B cell (primary cell): ENCODE results near the gene SLC17A1. TPM values are rescaled to one million over a fixed set of nuclear protein-coding genes. Genes with fewer than 3 reads are reported as not detected.

Source experiments
- ATAC-seq: fragments of 200-7000 bp; cut with Tn5 transposase; one replicate; pipeline ENCODE4 v1.10.0; 2021; ENCODE audit warnings: low read depth, mild to moderate bottlenecking, moderate number of reproducible peaks, moderate library complexity
- CTCF ChIA-PET: fragments of 350-600 bp; sonication (Branson Sonifier 250); formaldehyde crosslinking; loops from one replicate; lab custom pipeline; 2021; ENCODE audit warnings: antibody characterized with exemption, inconsistent platforms; lab: Charles Lee
- POLR2A ChIA-PET: fragments of 350-600 bp; sonication (Branson Sonifier 250); formaldehyde crosslinking; loops from one replicate; lab custom pipeline; 2021; ENCODE audit warnings: antibody characterized with exemption; lab: Charles Lee
- DNase-seq: peaks from one replicate; pipeline ENCODE4 v3.0.0; 2013
- H2AFZ ChIP-seq: 2 replicates; pipeline ENCODE4 v1.6.1; 2012; ENCODE audit warnings: mild to moderate bottlenecking, low read depth, low read length; ENCODE audit not compliant: insufficient read depth, poor library complexity, severe bottlenecking
- H3K27ac ChIP-seq, 2 donors: 1 replicate in 1 of 2; 2 replicates in 1 of 2; pipeline ENCODE4 v1.5.1; 2012 to 2013; ENCODE audit warnings: low read length in 2 of 2, mild to moderate bottlenecking in 2 of 2, moderate library complexity in 1 of 2
- H3K27me3 ChIP-seq, 4 experiments: fragments of 200-600 bp in 1 of 4; sonication (generic) in 1 of 4; replicated peaks in 1 of 4; 1 replicate in 2 of 4; 2 replicates in 2 of 4; pipeline versions ENCODE4 v1.6.1 to v1.7.0; 2013 to 2016; ENCODE audit warnings: low read length in 3 of 4, mild to moderate bottlenecking in 2 of 4, mixed read lengths in 1 of 4, moderate library complexity in 1 of 4; ENCODE audit not compliant: insufficient read depth in 4 of 4, control insufficient read depth in 3 of 4; ENCODE audit errors: control extremely low read depth in 1 of 4
- H3K36me3 ChIP-seq, 2 experiments: replicated peaks in 1 of 2; 1 replicate in 1 of 2; 2 replicates in 1 of 2; pipeline versions ENCODE4 v1.6.1 to v1.7.1; 2013; ENCODE audit warnings: low read length in 1 of 2; ENCODE audit not compliant: insufficient read depth in 2 of 2, control insufficient read depth in 1 of 2; ENCODE audit errors: control extremely low read depth in 1 of 2, extremely low read depth in 1 of 2
- H3K4me1 ChIP-seq, 2 donors: fragments of 200-600 bp in 1 of 2; sonication (generic) in 1 of 2; 1 replicate in 1 of 2; 2 replicates in 1 of 2; pipeline versions ENCODE4 v1.5.1 to v1.6.1; 2013 to 2017; ENCODE audit warnings: low read length in 2 of 2; ENCODE audit not compliant: control insufficient read depth in 2 of 2, insufficient read depth in 2 of 2
- H3K4me2 ChIP-seq: replicated peaks from 2 replicates; pipeline ENCODE3; 2012; ENCODE audit warnings: mild to moderate bottlenecking, low read depth, low read length; ENCODE audit not compliant: poor library complexity, severe bottlenecking
- H3K4me3 ChIP-seq, 5 experiments: fragments of 200-600 bp in 1 of 5; sonication (generic) in 1 of 5; 1 replicate in 3 of 5; 2 replicates in 2 of 5; pipeline versions ENCODE4 v1.5.1 to v1.7.0; 2011 to 2016; ENCODE audit warnings: low read length in 4 of 5, mild to moderate bottlenecking in 4 of 5, low read depth in 2 of 5, control low read depth in 1 of 5, moderate library complexity in 1 of 5; ENCODE audit not compliant: insufficient read depth in 1 of 5; ENCODE audit errors: control extremely low read depth in 1 of 5, extremely low read depth in 1 of 5
- H3K79me2 ChIP-seq: fragments of 200-600 bp; sonication (generic); one replicate; pipeline ENCODE4 v1.6.0; 2016; ENCODE audit warnings: low read length; ENCODE audit not compliant: control insufficient read depth, insufficient read depth
- H3K9ac ChIP-seq: fragments of 200-600 bp; sonication (generic); 2 replicates; pipeline ENCODE4 v1.6.1; 2017; ENCODE audit warnings: mild to moderate bottlenecking, low read length, moderate library complexity
- H3K9me3 ChIP-seq, 3 donors: one replicate each; pipeline versions ENCODE4 v1.6.1 to v1.7.1; 2013; ENCODE audit warnings: low read length in 2 of 3; ENCODE audit not compliant: control insufficient read depth in 2 of 3, insufficient read depth in 1 of 3; ENCODE audit errors: control extremely low read depth in 1 of 3
- H4K20me1 ChIP-seq: 2 replicates; pipeline ENCODE4 v1.6.0; 2012; ENCODE audit warnings: mild to moderate bottlenecking, low read length; ENCODE audit not compliant: insufficient read depth, control insufficient read depth, poor library complexity, severe bottlenecking
- H3K27ac Mint-ChIP-seq: one replicate; pipeline ENCODE4 v1.8.0; 2021; ENCODE audit warnings: mixed read lengths
- H3K27me3 Mint-ChIP-seq: one replicate; pipeline ENCODE4 v1.8.0; 2021; ENCODE audit warnings: mixed read lengths
- H3K4me1 Mint-ChIP-seq: one replicate; pipeline ENCODE4 v1.8.0; 2021; ENCODE audit warnings: mixed read lengths
- H3K4me3 Mint-ChIP-seq: one replicate; pipeline ENCODE4 v1.8.0; 2021; ENCODE audit warnings: mixed read lengths
- H3K9me3 Mint-ChIP-seq: one replicate; pipeline ENCODE4 v1.8.0; 2022; ENCODE audit warnings: mixed read lengths; ENCODE audit not compliant: insufficient read depth
- CTCF ChIP-seq: fragments of 200-600 bp; IDR thresholded peaks from one replicate; pipeline ENCODE4 v1.8.0; 2022; ENCODE audit warnings: antibody characterized with exemption, mild to moderate bottlenecking
- EZH2 ChIP-seq: IDR thresholded peaks from 2 replicates; pipeline ENCODE4 v1.6.1; 2012; ENCODE audit warnings: borderline replicate concordance, low read depth, mild to moderate bottlenecking, moderate library complexity, low read length; ENCODE audit not compliant: insufficient read depth, poor library complexity, severe bottlenecking
- WGBS: methylation state at CpG from one replicate; pipeline ENCODE4 v1.1.5; 2013; ENCODE audit warnings: missing lambda C conversion rate; ENCODE audit not compliant: insufficient coverage; 5-methylcytosine and 5-hydroxymethylcytosine counted together
- intact Hi-C: fragments of 100-400 bp; cut with micrococcal nuclease; formaldehyde crosslinking; loops from one replicate; pipeline ENCODE4 v1.10.0; 2022
- polyA minus RNA-seq: library from RNA; depleted of rRNA, polyadenylated mRNA; stranded (reverse); fragments of >200 nt; gene quantifications from 2 replicates; pipeline ENCODE4 v1.2.3, GENCODE V29; 2012
- polyA plus RNA-seq: library from polyadenylated mRNA; depleted of rRNA; stranded (reverse); fragments of >200 nt; gene quantifications from 2 replicates; pipeline ENCODE4 v1.2.3, GENCODE V29; 2012
- total RNA-seq, 2 donors: library from RNA; stranded (reverse); fragments of 120-200 nt in 1 of 2; gene quantifications; 1 replicate in 1 of 2; 2 replicates in 1 of 2; pipeline versions ENCODE4 v1.2.3 to v1.2.4, GENCODE V29; 2013 to 2022

The SLC17A1 gene
- total RNA-seq (not detected in 2 replicates), polyA plus RNA-seq (not detected in 2 replicates), polyA minus RNA-seq (not detected in 2 replicates)
- not detected for total RNA-seq (2013)

- DNase-seq (no peak), ATAC-seq (no peak)
- intact Hi-C loops: no loop called here
- Histone ChIP-seq H3K4me3 (no peak within 1 kb of the TSS), H4K20me1 (no peaks in the 10 kb centered on the region), H3K36me3 (no peaks in the 10 kb centered on the region), H3K27ac (no peak within 1 kb of the TSS), H3K4me1 (no peaks in the 10 kb centered on the region), H3K9ac (no peak within 1 kb of the TSS), H3K79me2 (no peaks in the 10 kb centered on the region), H3K9me3 (no peaks in the 10 kb centered on the region), H3K4me2 (no peak within 1 kb of the TSS), H3K27me3 (peaks cover 0 to 6% (median 2%) of the 10 kb centered on the region in 4 experiments), H2AFZ (no peak within 1 kb of the TSS)
- no peak for TF ChIP-seq EZH2
- TF ChIP-seq CTCF: no peak
- Mint-ChIP-seq H3K27ac (no peak within 1 kb of the TSS), H3K4me3 (no peak within 1 kb of the TSS), H3K4me1 (no peaks in the 10 kb centered on the region), H3K9me3 (no peaks in the 10 kb centered on the region), H3K27me3 (peaks cover 25% of the 10 kb centered on the region)
- POLR2A ChIA-PET: no interaction called here
- WGBS: 85% methylated on average over 7 of the region's 8 CpGs
- CTCF ChIA-PET: interaction anchor here (1.0 kb wide), 1 partner anchor 113 kb away, joined by 3 read pairs; no protein-coding TSS in a partner anchor
These were observed at the start of gene SLC17A1 for GRCh38 chr6:25831532-25832306. TSS of gene SLC17A1 (minus strand) at chr6:25832052. CDS start at chr6:25830557, 1,495 bp downstream.

GRCh38 chr6:25880601-25881000 is 48.7 kb upstream of the SLC17A1 start:
- H3K79me2 ChIP-seq: no peaks in the 10 kb centered on the region
- H3K27me3 ChIP-seq: no peaks in the 10 kb centered on the region
- no peak overlapping the region for H3K4me3 Mint-ChIP-seq
- no peak overlapping the region for H2AFZ ChIP-seq
- H3K27ac ChIP-seq: no peak overlapping the region
- no peaks in the 10 kb centered on the region for H3K36me3 ChIP-seq
- POLR2A ChIA-PET: no interaction called here
- TF ChIP-seq CTCF (no peak), EZH2 (no peak)
- peaks cover 0 to 4% of the 10 kb centered on the region in 2 donors for H3K4me1 ChIP-seq
- H4K20me1 ChIP-seq: no peaks in the 10 kb centered on the region
- CTCF ChIA-PET: no interaction called here
- H3K27ac Mint-ChIP-seq: no peak overlapping the region
- no peak for ATAC-seq
- WGBS: no CpG with 5 or more reads among the region's 4 CpGs
- H3K4me3 ChIP-seq: no peak overlapping the region
- H3K9ac ChIP-seq: no peak overlapping the region
- H3K9me3 ChIP-seq: no peaks in the 10 kb centered on the region
- H3K27me3 Mint-ChIP-seq: peaks cover 39% of the 10 kb centered on the region
- no peak overlapping the region for H3K4me2 ChIP-seq
- H3K4me1 Mint-ChIP-seq: peaks cover 9% of the 10 kb centered on the region
- intact Hi-C loops: no loop called here
- H3K9me3 Mint-ChIP-seq: no peaks in the 10 kb centered on the region
- no peak for DNase-seq
